ENCODE data around the gene PDZRN3.

PDZRN3 gene

DNA sequence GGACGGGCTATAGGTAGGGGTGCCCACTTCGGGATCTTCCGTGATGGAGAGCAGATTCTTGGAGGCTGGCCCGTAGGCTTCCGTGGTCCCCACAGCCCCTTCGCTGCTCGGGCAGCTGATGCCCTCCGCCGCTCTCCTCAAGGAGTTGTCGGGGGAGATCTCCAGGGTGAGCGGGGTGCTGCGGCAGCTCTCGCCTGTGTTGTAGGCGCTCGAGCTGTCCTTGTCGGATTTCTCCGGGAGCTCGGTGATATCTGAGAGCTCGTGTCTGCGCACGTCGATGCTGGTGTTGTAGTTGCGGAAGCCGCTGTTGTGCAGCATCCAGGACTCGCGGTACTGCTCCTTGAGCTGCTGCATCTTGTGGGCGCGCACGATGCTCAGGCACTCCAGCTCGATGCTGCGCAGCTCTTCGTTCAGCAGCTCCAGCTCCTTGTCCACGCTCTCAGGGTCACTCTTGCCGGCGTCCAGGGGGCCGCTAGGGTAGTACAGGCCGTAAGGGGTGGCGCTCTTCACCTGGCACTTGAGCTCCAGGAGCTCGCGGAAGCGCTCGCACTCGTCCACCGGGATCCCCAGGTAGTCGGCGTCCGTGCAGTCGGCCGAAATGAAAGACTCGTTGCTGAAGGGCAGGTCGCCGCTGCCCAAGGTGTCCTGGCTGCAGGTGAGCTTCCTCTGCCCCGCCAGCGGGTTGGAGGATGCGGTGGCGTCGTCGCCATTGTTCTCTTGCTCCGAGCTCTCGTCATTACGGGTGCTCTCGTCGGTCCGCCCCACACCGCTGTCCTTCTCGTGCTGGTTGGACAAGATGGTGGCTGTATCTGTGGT lies 240.4 kb downstream of the PDZRN3 start:
- POLR2A ChIA-PET, result no interaction called here
- no peak overlapping the region for H3K4me3 ChIP-seq (ENCODE audit: low read depth, low read length)
- DNase-seq (ENCODE audit: low read depth, low spot score), result no peak
- TF ChIP-seq, protein P1, sequence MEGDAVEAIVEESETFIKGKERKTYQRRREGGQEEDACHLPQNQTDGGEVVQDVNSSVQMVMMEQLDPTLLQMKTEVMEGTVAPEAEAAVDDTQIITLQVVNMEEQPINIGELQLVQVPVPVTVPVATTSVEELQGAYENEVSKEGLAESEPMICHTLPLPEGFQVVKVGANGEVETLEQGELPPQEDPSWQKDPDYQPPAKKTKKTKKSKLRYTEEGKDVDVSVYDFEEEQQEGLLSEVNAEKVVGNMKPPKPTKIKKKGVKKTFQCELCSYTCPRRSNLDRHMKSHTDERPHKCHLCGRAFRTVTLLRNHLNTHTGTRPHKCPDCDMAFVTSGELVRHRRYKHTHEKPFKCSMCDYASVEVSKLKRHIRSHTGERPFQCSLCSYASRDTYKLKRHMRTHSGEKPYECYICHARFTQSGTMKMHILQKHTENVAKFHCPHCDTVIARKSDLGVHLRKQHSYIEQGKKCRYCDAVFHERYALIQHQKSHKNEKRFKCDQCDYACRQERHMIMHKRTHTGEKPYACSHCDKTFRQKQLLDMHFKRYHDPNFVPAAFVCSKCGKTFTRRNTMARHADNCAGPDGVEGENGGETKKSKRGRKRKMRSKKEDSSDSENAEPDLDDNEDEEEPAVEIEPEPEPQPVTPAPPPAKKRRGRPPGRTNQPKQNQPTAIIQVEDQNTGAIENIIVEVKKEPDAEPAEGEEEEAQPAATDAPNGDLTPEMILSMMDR (IDR thresholded peaks at IDR 0.05; ENCODE audit: insufficient read depth, low read length, missing control alignments), result no peak
- CTCF ChIA-PET, result interaction anchor here (0.8 kb wide), 1 partner anchor 124 kb away, joined by 3 read pairs; no protein-coding TSS in a partner anchor

DNA sequence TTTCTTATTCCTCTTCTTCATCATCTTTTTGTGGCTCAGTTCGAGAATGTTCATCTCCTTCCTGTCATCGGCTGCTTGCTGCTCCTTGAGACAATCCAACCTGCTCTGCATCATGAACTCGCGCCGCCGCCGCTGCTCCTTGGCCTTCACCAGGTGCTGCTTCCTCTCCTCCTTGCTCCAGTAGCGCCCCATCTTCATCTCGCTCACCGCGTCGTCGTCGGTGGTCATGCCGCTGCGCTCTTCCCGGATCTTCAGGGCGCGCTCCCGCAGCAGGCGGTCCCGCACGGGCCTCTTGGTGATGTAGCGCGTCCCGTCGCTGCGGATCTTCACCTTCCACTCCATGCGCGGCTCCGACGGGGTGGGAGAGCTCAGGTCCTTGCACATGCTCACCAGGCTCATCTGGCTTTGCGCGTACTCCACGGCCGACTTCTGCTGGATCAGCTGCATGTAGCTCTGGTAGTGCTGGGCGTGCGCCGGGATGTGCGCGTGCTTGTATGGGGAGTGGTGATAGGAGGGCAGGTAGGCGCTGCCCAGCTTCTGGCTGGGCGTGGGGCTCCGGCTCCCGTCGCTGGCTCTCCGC lies 241.2 kb downstream of the PDZRN3 start:
- TF ChIP-seq, protein P1 (IDR thresholded peaks at IDR 0.05; ENCODE audit: insufficient read depth, low read length, missing control alignments), result no peak
- ChIA-PET POLR2A (no interaction called here), CTCF (no interaction called here)
- no peak overlapping the region for H3K4me3 ChIP-seq (ENCODE audit: low read depth, low read length)
- DNase-seq (ENCODE audit: low read depth, low spot score), result no peak

DNA sequence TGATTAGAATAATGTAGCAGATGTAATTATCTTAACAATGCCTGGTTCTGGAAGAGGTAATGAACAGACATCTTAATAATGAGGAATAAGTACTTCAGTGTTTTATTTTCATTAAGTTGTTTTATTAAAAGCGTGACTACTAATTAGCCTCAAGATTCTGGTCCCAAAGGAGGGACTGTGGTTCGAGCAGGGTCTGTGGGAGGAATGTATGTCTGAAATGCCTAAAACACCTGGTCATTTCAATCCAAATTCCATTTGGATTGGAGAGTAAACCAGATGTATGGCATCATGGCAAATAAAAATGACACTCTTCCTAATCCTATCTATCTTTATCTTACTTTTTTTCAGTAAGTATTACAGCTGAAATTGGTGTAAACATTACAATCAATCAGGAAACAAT lies 243.2 kb downstream of the PDZRN3 start:
- ChIA-PET CTCF (no interaction called here), POLR2A (no interaction called here)
- no peak overlapping the region for H3K4me3 ChIP-seq (ENCODE audit: low read depth, low read length)
- DNase-seq (ENCODE audit: low read depth, low spot score), result no peak
- TF ChIP-seq, protein P1 (IDR thresholded peaks at IDR 0.05; ENCODE audit: insufficient read depth, low read length, missing control alignments), result no peak

GRCh38 chr3:73380735-73381532 lies 243.8 kb downstream of the PDZRN3 start:
- TF ChIP-seq, protein P1 (IDR thresholded peaks at IDR 0.05; ENCODE audit: insufficient read depth, low read length, missing control alignments), result no peak
- ChIA-PET POLR2A (no interaction called here), CTCF (no interaction called here)
- DNase-seq (ENCODE audit: low read depth, low spot score), result no peak
- no peak overlapping the region for H3K4me3 ChIP-seq (ENCODE audit: low read depth, low read length)

DNA sequence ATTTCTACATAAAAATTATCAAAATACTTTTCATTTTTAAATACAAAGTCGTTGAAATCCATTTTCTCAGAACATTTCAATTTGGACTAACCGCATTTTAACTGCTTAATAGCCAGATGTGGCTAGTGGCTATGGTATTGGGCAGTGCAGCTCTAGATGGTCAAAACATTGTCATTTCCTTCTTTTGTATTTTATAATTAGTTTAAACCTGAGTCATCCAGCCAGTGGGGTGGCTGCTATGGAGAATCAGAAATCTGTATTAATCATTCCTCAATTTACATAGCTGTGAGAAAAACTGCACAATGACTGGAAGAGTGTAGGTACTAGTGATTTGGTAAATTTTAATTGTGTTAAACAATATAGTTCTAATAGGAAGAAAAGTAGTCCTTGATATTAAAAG lies 245.3 kb downstream of the PDZRN3 start:
- no peak overlapping the region for H3K4me3 ChIP-seq (ENCODE audit: low read depth, low read length)
- ChIA-PET POLR2A (no interaction called here), CTCF (no interaction called here)
- TF ChIP-seq, protein P1 (IDR thresholded peaks at IDR 0.05; ENCODE audit: insufficient read depth, low read length, missing control alignments), result no peak
- no peak for DNase-seq (ENCODE audit: low read depth, low spot score)

GRCh38 chr3:73378207-73378606 lies 246.5 kb downstream of the PDZRN3 start:
- no peak overlapping the region for H3K4me3 ChIP-seq (ENCODE audit: low read depth, low read length)
- TF ChIP-seq, protein P1 (IDR thresholded peaks at IDR 0.05; ENCODE audit: insufficient read depth, low read length, missing control alignments), result no peak
- DNase-seq (ENCODE audit: low read depth, low spot score), result no peak
- POLR2A ChIA-PET, result no interaction called here
- CTCF ChIA-PET, result no interaction called here

All from AG04449 (cell line).